ENCODE data around the gene NRG2.

DNA sequence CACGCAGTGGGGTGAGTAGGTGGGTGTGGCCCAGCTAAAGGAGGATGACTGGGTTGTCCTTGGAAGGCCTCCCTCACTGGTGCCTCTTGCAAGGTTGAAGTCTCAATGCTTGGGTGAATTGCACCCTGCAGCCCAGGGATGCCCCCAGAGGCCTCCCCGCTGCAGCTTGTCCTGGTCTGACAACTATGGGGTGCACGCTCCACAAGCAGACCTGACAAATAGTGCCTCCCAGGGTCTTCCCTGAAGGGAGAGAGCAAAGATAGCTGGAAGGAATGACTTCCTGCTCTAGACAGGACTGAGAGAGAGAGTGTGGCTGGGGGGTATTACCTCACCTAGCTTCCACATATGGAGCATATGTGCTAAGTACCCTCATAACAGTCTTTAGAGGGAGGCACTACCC lies 245.8 kb downstream of the NRG2 start:
- TF ChIP-seq, protein P1, sequence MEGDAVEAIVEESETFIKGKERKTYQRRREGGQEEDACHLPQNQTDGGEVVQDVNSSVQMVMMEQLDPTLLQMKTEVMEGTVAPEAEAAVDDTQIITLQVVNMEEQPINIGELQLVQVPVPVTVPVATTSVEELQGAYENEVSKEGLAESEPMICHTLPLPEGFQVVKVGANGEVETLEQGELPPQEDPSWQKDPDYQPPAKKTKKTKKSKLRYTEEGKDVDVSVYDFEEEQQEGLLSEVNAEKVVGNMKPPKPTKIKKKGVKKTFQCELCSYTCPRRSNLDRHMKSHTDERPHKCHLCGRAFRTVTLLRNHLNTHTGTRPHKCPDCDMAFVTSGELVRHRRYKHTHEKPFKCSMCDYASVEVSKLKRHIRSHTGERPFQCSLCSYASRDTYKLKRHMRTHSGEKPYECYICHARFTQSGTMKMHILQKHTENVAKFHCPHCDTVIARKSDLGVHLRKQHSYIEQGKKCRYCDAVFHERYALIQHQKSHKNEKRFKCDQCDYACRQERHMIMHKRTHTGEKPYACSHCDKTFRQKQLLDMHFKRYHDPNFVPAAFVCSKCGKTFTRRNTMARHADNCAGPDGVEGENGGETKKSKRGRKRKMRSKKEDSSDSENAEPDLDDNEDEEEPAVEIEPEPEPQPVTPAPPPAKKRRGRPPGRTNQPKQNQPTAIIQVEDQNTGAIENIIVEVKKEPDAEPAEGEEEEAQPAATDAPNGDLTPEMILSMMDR (IDR thresholded peaks at IDR 0.05) = no peak
- TF ChIP-seq POLR2A (IDR thresholded peaks at IDR 0.05) = no peak
